GM19468 (cell line): ENCODE measurements around the gene SRCIN1.
"Not testable (repeated sequence)": the region's sequence is repeated elsewhere in the genome, so short reads cannot be mapped to it uniquely, and the experiment has no call there.

ENCODE experiments used
- ATAC-seq: cut with Tn5 transposase; IDR thresholded peaks from one replicate; pipeline ENCODE4 v1.9.1; 2021; ENCODE audit warnings: mild to moderate bottlenecking, moderate library complexity, moderate number of reproducible peaks; ENCODE audit not compliant: unreplicated experiment; ENCODE audit errors: extremely low read depth

The SRCIN1 gene

DNA sequence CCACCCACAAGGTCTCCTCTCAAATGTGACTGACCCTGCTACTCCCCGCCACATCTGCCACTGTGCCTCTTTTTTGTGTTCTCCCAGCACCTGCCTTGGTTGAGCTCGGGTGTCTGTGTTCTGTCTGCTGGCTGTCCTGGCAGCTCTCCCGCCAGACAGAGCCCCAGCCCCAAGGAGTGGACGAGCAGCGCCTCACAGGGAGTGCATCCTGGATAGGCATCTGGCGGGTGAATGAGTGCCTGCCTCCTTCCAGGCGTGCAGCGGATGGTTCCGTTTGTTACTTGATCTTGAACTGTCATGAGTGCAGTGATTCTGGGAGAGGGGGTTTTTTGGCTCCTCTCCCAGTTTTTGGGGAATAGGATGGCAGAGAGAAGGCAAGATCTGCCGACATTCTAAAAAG lies 77.6 kb downstream of the SRCIN1 start:
- not testable (repeated sequence) for ATAC-seq

DNA sequence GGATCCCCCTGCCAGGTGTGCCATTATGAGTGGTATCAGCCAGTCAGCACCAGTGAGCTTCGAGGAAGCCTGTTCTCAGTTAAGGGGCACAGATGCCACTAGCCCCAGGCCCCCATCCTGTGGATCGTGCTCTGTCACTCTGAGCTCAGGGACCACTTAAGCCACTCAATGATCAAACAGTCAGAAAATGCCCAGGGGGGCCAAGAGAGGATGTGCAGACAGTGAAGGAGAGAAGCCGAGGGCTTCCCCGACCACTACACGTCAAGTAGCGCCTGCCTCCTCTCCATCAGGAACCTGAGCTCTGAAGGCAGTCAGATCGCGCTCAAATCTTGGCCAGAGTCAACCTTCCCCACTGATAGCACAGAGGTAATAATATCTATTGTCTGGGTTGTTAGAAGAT lies 79.2 kb downstream of the SRCIN1 start:
- not testable (repeated sequence) for ATAC-seq

DNA sequence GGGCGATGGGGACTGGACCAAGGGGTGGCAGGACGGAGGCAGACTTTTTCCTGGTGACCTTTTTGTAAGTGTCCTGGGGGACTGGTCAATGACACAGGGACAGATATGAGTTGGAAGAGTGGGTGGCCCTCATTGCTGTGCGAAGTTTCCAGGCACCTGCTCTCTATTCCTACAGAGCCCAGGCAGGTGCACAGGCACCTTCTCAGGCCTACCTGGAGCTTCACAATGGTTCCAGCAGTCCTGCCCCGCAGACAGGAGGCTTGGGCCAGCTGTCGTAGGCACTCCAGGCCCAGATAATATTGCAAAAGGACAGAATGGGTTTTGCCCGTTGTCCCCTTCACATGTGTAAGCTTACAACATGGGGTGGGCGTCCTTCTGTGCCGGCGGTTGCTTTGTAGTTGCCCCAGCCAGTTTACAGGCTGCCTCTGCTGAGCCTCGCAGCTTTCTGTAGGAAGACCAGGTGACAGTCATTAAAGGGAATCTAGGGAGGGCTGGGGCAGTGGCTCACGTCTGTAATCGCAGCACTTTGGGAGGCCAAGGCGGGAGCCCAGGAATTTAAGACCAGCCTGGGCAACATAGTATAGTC lies 93.2 kb downstream of the SRCIN1 start:
- ATAC-seq, result no peak

DNA sequence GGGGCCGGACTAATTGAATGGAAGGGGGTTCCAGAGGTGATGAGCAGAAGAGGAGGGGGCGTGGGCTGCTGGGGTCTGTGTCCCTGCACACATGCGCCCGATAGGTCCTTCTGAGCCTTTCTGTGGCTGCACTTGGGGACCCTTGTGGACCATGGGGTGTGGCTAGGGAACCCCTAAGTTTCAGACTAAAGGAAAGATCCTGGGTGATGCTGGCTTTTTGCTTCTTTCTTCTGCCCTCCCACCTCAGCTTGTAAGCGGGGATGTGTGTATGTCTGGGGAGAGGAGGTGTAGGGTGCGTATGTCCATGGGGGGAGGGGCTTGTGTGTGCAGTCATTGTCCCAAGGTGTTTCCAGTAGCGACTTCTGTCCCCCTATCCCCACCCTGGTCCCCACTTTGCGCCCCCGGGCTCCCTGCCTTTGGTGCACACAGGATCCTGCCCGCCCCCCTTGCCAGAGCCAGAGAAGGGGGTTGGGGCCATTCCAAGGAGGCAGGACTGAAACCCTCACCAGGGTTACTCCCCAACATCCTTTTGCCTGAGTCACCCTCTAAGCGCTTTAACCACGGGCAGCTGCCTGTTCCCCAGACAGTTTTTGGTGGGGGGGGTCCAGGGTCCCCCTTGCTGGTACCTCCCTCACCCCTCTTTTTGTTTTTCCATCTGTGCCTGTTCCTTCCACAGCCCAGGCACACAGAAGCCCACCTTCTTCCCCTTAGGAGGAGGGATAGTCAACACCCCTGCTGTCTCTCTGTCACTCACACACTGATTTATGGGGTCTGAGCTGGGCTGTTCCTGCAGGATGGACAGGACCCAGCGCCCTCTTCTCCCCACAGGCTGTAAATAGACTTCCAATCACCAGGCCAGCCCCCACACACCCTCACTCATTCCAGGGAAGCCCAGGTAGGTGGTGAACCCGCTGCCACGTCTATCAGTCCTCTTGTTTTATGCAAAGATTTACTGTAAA lies 94.3 kb downstream of the SRCIN1 start:
- ATAC-seq, result no peak

DNA sequence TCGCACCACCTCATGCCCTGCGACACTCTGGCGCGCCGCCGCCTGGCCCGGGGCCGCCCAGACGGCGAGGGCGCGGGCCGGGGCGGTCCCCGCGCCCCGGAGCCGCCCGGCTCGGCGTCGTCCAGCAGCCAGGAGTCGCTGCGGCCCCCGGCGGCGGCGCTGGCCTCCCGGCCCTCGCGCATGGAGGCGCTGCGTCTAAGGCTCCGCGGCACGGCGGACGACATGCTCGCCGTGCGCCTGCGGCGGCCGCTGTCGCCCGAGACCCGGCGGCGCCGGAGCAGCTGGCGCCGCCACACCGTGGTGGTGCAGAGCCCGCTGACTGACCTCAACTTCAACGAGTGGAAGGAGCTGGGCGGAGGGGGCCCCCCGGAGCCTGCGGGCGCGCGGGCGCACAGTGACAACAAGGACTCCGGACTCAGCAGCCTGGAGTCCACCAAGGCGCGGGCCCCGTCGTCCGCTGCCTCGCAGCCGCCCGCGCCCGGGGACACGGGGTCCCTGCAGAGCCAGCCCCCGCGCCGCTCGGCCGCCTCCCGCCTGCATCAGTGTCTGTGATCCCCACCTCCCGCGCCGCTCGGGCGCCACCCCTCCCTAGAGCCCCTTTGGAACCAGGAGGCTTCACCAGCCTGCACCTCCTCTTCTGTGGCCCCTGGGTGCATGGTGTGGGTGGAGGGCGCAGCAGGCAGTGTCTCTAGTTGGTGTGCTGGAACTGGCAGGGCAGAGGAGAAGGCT lies 95.2 kb downstream of the SRCIN1 start:
- no peak for ATAC-seq

DNA sequence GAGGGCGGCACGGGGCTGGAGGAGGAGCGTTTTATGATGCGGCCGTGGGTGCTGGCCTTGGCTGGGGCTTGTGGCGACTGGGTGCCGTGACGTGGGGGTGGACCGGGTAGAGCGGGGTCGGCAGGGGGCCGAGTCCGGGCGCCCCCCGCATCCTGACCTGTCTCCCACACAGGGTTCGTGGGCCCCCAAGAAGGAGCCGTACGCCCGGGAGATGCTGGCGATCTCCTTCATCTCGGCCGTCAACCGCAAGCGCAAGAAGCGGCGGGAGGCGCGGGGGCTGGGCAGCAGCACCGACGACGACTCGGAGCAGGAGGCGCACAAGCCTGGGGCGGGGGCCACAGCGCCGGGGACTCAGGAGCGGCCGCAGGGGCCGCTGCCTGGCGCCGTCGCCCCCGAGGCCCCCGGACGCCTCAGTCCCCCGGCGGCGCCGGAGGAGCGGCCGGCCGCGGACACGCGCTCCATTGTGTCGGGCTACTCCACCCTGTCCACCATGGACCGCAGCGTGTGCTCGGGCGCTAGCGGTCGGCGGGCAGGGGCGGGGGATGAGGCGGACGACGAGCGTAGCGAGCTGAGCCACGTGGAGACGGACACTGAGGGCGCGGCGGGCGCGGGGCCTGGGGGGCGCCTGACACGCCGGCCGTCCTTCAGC lies 95.9 kb downstream of the SRCIN1 start:
- ATAC-seq, result no peak

DNA sequence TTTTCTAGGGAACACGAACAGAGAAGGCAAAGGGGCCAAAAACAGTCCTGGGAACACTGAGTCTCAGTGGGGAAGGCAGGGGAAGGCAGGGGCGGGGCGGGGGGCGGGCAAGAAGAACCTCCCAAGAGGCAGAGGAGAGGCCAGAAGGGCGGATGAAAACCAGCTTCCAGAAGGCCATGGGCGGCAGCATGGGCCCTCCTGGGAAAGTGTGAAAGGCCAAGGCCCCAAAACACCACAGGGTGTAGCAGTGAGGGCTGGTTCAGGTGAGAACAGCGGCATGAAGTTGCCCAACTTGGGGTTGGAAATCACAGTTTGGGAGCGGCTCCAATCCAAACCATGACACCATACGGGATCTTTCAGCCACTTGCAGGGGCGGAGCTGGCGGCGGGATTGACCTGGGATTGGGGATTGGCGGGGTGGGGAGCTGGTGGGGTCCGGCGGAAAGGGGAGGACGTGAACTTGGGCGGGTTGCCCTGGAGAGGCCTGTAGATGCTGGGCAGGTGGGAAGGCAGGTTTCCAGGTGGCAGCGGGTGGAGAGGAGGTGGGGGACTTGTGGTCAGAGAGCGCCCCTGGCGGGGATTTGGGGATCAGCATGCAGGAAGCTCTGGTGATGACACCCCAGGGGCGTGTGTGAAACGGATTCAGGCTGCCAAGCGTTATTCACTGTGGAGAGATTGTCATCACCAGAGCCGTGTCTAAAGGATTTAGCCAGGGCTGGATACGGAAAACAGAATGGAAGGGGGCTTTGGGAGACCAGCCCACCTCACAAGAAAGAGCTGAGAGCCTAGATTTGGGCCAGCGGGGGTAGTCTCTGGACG lies 96.6 kb downstream of the SRCIN1 start:
- ATAC-seq, result peak; percentile 58

DNA sequence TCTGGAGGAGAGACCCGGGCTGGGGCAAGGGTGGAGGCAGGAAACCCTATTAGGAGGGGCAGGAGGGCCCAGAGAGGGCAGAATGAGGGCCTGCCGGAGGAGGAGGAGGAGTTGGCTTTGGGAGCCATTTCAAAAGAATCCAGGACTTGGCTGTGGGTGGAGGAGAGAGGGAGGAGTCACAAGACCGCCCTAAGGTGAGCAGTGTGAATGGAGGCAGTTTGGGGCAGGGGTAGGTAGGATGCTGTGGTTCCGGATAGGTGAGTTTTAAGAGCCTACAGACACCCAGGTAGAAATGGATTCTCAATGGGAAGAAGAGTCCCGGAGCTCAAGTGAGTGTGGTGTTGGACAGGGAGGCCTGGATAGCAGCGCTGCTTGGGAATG lies 97.2 kb downstream of the SRCIN1 start:
- ATAC-seq, result no peak

DNA sequence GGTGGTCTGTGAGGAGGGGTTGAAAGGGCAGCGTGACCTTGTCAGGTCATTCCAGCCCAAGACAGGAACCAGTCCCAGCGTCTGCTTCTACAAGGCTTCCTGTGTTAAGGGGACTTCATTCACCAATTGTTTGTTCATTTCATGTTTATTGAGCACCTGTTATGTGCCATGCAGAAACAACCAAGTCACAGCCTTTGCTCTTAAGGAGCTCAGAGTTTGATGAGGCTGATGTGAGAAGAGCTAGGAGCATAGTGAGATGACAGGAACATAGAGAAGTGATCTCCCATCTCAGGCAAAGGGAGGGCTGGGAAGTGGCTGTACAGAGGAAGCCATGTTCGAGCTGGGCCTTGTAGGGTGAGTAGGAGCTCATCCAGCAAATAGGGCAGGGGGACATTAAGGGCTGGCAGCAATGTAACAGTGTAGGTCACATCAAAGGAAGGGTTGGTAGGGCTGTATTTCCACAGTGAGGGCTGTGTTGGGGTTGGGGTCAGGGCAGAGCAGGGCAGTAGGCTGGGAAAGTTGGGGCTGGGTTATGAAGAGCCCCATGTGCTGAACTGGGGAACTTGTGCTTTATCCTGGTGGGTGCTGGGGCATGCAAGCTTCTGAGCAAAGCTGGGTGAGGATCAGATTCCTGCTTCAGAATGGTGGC lies 97.7 kb downstream of the SRCIN1 start:
- ATAC-seq, result no peak

DNA sequence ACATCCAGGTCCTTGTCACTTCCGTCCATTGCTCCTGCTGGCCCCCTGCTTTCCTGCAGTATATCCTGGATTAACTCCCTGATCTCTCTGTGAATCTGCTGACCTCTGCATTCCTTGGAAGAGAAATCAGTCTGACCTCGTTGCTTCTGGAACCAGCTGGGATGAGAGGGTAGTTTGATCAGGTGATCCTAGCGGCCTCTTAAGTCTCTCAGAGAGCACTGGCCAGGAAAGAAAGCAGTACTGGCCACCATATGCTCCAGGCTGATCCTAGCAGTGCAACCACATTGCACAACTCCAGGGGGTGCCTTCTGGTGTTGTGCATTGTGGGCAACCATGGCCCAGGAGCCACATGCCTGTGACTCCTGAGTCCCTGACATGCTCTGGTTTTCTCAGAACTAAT lies 98.3 kb downstream of the SRCIN1 start:
- no peak for ATAC-seq

DNA sequence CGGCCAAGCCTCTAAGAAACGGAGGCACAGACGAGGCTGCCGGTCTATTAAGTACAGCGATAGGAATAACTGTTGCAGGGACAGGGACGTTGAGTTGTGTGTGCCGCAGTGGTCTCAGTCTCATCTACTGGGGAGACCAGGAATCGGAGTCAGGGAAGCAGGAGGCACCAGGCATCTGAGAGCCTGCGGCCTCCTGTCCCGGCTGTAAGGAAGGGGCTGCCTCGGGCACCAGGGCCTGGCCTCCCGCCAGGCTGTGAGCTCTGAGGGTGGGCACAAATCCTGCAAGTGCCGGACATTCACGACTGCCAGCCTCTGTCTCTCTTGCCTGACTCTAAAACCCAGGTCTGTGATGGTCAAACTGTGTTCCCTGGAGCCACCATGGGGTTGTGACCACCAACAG lies 101.5 kb downstream of the SRCIN1 start:
- ATAC-seq, result no peak

DNA sequence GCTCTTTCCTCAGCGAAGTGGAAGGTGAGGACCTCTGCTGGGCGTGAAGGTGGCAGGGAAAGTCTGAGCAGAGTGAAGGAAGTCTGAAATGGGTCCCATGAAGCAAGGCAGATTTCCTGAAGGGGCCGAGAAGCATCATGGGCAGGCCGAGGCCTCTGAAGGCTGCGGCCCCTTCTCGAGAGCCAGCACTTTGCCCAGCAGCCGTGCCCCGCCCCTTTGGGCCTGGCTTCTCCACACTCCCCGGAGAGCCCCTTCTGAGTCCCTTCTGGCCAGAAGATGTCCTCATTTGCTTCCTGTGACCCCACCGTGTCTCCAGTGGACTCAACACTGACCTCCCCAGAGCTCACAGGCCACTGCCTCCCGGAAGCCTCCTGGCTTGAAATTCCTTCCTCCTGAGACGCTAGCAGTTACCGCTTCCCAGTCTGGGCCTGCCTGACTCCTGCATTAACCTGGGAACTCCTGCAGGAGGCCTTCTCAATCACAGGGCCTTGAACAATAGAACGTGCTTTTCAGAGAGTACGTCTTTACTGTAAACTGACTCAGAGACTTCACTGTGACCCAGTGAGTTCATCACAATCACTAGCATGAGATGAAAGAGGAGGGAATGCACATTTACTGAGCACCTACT lies 102.4 kb downstream of the SRCIN1 start:
- ATAC-seq, result not testable (repeated sequence)

DNA sequence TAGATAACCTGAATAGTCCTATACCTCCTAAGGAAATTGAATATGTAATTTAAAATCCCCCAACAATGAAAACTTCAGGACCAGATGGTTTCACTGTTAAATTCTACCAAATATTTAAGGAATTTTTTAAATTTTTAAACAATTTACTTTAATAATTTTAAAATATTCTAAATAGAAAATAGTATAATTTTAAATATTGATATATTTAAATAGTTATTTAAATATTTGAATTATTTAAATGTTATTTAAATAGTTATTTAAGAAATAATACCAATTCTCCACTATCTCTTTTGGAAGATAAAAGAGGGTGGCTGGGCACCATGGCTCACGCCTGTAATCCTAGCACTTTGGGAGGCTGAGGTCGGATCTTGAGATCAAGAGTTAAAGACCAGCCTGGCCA lies 104.0 kb downstream of the SRCIN1 start:
- not testable (repeated sequence) for ATAC-seq

DNA sequence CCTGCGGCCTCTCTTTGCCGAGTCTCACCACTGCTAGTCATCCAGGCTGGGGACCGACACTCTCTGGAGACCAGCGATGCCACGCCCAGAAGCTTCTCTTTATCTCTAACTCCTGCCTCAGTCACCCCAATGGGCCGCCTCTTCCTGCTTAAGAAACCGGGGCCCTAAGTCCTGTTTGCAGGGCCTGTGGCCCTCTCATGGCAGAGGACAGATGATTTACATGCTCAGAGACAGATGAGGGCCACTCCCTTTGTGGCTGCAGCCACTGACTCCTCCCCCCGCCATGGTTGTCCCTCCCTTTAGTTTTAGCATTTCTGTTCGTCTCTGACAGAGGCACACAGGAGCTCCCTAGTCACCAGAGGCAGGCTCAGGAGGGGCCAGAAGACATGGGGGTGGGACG lies 106.5 kb downstream of the SRCIN1 start:
- ATAC-seq, result not testable (repeated sequence)

DNA sequence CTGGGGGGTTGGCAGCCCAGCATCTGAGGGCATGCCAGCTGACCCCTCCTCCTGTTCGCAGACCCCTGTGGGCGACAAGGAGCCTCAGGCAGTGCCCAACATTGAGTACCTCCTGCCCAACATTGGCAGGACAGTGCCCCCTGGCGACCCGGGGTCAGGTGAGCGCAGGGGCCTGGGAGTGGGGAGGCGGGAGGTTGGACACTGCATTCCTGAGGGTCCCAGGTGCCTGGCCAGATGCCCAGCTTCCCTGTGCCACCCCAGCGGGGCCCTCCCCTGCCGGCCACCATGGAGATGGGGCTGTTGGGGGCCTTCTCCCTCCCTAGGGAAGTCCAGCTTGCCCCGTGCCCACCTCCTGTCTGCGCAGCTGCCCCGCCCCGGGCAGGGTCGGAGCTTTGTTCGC lies 107.4 kb downstream of the SRCIN1 start:
- ATAC-seq, result no peak

DNA sequence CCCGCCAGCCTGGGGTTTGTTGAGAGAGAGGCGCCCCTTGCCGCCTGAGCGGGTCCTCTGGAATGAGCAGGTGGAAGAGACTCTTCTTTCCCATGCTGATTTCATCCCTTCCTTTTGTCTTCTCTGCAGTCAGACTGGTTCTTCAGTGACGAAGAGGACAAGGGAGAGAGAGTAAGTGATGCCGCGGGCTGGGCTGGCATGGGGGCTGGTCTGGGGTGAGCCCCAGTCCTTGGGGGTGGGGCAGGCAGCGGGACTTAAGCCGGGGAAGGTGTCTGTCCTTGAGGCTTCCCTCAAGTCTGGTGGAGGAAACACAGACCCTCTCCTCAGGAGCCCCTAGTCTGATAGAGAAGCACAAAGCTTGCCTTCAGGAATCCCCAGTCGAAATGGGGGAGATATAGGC lies 108.1 kb downstream of the SRCIN1 start:
- not testable (repeated sequence) for ATAC-seq

DNA sequence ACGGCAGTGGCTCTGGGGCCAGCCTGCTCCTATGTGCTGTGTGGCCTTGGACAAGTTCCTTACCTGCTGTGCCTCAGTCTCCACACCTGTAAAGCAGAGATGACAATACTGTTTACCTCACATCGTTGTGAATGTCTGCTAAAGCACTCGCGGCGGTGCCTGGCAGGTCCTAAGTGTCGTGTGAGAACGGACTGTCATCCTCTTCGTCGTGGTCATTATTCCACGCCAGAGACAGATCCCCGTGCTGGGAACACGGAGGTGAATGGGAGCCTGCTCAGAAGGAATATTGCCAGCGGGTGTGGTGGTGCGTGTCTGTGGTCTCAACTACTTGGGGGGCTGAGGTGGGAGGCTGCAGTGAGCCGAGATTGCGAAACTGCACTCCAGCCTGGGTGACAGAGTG lies 111.6 kb downstream of the SRCIN1 start:
- ATAC-seq, result not testable (repeated sequence)

DNA sequence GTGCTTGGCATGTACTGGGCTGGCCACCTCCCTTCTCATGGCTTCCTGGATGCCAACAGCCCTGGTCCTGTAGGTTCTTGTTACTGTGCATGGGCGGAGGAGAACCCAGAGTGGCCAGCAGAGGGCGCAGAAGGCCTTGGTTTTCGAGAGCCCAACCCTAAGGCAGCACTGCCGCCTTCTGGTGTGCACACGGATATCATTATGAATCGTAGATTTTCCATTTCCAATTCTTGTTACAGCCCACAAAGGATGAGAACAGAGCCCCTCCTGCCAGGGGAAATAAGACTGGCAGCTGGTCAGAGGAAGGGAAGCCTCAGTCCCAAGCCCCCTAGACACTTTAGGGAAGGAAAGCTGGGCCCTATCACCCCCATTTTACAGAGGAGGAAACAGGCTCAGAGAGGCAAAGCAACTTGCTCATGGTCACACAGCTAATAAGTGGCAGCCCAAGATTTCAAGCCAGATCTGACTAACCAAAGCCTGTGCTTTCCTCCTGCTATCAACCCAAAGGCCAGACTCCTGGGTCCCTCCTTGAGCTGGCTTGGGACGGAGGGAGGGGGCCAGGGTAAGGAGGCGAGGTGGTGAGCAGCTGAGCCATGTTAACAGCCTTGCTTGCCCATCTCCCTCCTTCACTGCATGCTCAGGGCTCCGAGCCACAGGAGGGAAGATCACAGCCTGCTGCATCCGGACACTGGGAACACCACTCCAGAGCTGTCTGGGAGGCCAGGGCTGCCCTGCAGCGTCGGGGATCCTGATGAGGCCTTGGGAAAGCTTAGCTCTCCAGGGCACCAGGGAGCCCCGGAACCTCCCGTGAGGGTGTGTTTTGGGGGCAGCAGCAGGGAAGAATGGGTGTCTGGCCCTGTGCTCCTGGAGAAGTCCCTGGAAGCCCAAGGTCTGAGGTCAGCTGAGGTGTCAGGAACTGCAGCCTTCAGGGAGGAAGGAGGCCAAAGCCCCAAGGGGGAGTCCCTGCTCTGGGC lies 113.4 kb downstream of the SRCIN1 start:
- not testable (repeated sequence) for ATAC-seq
